AG04450 (cell line): ENCODE data around the gene TBX10. TPM values are rescaled to one million over a fixed set of nuclear protein-coding genes. Genes with fewer than 3 reads are reported as not detected.
"Not testable (repeated sequence)": the region's sequence is repeated elsewhere in the genome, so short reads cannot be mapped to it uniquely, and the experiment has no call there.

Experiments
- CTCF ChIA-PET: fragments of 300-600, 350-600 bp; formaldehyde crosslinking; extraction: SDS; loops from one replicate; lab custom pipeline; 2022; ENCODE audit warnings: antibody characterized with exemption, inconsistent platforms; lab: Charles Lee
- POLR2A ChIA-PET: fragments of 350-600 bp; formaldehyde crosslinking; extraction: SDS; loops from one replicate; lab custom pipeline; 2021; ENCODE audit warnings: antibody characterized with exemption, inconsistent platforms; lab: Yijun Ruan, JAX
- DNase-seq: peaks from one replicate; pipeline ENCODE4 v3.0.0-alpha.2; 2011; ENCODE audit warnings: low read depth, low spot score
- H3K27ac ChIP-seq: one replicate; pipeline ENCODE4 v1.5.1; 2012; ENCODE audit warnings: low read depth, low read length, control low read depth
- H3K27me3 ChIP-seq: one replicate; pipeline ENCODE4 v1.6.0; 2012; ENCODE audit warnings: low read length; ENCODE audit not compliant: control insufficient read depth, insufficient read depth
- H3K4me3 ChIP-seq: 2 replicates; pipeline ENCODE4 v1.5.1; 2011; ENCODE audit warnings: mild to moderate bottlenecking, low read depth, low read length, control low read depth
- H3K9me3 ChIP-seq: 2 replicates; pipeline ENCODE4 v1.5.1; 2012; ENCODE audit warnings: low read length; ENCODE audit not compliant: control insufficient read depth, insufficient read depth
- polyA plus RNA-seq: library from polyadenylated mRNA; depleted of rRNA; stranded (reverse); fragments of >200 nt; gene quantifications from 2 replicates; pipeline ENCODE4 v1.2.3, GENCODE V29; 2011
- TF ChIP-seq, protein P1 (sequence below): IDR thresholded peaks from 2 replicates; pipeline ENCODE4 v1.5.1; 2011; ENCODE audit warnings: low read depth, low read length, control low read depth, inconsistent platforms

Gene TBX10
- polyA plus RNA-seq, 1 experiment: not detected

DNA sequence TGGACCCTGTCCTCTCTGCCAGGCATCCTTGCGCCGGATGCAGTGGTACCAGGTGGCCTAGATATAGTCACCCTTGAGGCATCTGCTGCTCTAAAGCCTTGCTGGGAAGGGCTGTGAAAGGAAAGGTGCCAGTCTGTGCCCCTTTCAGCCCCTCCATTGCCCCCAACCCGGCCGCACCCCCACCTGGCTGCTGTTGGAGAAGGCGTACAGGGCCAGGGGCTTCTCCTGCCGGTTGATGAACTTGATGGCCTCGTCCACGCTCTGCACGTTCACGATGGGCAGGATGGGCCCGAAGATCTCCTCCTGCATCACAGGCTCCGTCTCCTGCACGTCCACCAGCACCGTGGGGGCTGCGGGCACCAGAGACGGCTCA is 24.6 kb upstream of the TBX10 start:
- H3K4me3 ChIP-seq: no peak overlapping the region
- no peak for DNase-seq
- H3K27ac ChIP-seq: no peak overlapping the region
- POLR2A ChIA-PET: no interaction called here
- H3K9me3 ChIP-seq: no peaks in the 10 kb centered on the region; the same call in 1 of the 2 replicates
- TF ChIP-seq, protein P1, sequence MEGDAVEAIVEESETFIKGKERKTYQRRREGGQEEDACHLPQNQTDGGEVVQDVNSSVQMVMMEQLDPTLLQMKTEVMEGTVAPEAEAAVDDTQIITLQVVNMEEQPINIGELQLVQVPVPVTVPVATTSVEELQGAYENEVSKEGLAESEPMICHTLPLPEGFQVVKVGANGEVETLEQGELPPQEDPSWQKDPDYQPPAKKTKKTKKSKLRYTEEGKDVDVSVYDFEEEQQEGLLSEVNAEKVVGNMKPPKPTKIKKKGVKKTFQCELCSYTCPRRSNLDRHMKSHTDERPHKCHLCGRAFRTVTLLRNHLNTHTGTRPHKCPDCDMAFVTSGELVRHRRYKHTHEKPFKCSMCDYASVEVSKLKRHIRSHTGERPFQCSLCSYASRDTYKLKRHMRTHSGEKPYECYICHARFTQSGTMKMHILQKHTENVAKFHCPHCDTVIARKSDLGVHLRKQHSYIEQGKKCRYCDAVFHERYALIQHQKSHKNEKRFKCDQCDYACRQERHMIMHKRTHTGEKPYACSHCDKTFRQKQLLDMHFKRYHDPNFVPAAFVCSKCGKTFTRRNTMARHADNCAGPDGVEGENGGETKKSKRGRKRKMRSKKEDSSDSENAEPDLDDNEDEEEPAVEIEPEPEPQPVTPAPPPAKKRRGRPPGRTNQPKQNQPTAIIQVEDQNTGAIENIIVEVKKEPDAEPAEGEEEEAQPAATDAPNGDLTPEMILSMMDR: no peak
- H3K27me3 ChIP-seq: peaks cover 12% of the 10 kb centered on the region
- CTCF ChIA-PET: no interaction called here

DNA sequence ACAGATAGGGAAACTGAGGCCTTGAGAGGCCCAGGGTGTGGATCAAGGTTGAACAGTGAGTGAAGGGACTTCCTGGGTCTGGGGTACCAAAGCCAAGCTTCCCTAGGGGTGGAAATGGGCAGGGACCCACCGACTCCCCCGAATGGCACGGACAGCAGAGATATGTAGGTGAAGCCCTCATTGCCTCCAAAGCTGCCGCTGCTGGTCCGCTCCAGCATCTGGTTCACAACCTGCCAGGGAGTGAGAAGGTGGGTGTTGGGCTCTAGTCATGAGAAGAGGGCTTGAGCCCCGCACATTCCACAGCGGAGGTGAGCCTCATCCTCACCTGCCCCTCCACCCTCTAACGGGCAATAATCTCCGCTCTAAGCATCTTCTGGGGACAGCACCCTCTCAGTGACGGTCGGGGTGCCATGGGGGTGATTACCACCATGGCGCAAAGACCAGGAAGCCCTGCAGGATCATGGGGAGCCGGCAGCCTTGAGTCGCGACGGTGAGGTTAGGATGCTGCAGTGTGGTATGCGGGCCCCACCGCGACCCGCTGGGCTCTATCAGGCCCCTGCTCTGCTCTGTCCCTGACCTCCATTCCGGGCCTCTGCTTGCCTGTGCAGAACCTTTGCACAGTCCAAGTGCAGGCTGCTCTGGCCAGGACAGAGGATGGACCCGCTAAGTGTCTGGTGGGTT is 24.1 kb upstream of the TBX10 start:
- no peak for DNase-seq
- Histone ChIP-seq H3K4me3 (no peak overlapping the region), H3K9me3 (no peaks in the 10 kb centered on the region; the same call in 1 of the 2 replicates), H3K27me3 (peaks cover 12% of the 10 kb centered on the region), H3K27ac (no peak overlapping the region)
- ChIA-PET CTCF (no interaction called here), POLR2A (no interaction called here)
- TF ChIP-seq, protein P1: no peak

DNA sequence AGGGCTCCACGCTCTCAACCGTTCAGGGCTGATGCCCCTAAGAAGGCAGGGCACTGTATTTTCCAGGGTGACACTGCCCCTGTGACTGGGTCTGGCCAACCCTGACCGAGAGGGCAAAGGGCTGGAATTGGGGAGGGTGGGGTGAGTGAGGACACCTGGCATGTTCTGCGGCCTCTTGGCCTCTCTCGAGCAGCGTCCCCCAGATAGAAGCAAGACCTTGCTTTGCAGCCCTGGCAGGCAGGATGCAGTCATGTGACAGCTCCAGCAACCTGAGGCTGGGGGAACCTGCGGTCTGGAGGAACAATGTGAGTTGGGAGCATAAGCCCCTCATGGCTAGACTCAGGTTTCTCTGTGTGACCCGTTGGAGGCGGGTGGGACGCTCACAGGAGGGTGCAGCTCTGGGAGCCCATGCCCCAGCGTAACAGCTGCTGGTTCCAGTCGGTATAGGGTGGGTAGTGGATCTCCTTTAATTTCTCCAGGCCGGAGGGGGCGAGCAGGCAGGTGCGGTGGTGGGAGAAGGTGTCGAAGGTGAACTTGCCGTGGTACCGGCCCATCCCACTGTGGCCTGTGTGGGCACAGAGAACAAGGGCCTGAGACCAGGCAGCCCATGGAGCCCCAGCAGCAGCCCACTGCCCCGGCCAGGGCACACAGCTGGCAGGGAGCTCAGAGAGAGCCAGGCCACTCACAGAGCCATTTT is 23.4 kb upstream of the TBX10 start:
- no peak for DNase-seq
- POLR2A ChIA-PET: no interaction called here
- TF ChIP-seq, protein P1: no peak

DNA sequence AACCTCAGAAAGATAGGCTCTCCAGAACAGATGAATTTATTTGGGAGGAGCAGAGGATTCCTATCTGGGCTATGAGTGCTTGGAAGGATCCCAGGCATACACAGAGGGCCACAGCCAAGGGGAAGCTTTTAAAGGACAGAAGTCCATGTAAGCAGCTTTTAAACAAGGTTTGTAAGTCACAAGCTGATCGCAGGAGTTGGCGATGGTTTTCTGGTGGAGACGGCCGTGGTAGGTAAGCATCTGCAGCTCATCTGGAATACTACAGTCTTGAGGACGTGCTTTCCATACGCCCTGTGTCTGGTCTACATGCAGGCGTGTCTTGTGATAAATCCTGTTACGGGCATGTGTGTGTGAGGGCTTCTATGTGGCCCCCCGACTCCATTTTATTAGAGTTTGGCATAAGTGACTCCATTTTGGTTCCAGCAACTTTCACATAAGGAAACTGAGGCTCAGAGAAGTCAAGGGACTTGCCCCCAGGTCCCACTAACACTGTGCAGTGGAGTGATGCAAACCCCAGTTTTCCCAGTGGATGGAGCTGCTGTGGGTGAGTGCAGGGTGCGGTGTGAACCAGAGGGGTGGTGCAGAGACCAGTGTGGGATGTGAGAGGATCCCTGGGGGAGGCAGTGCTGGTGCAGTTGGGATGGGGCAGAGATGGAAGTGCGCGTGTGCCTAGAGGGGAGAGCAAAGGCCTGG is 22.7 kb upstream of the TBX10 start:
- POLR2A ChIA-PET: no interaction called here
- H3K4me3 ChIP-seq: no peak overlapping the region
- no peak overlapping the region for H3K27ac ChIP-seq
- no peak for DNase-seq
- no peaks in the 10 kb centered on the region; the same call in 1 of the 2 replicates for H3K9me3 ChIP-seq
- peaks cover 12% of the 10 kb centered on the region for H3K27me3 ChIP-seq
- TF ChIP-seq, protein P1: no peak
- CTCF ChIA-PET: no interaction called here

More for the DNA sequence above, 23.4 kb upstream of the TBX10 start:
- H3K27me3 ChIP-seq: peaks cover 12% of the 10 kb centered on the region
- H3K27ac ChIP-seq: no peak overlapping the region
- CTCF ChIA-PET: no interaction called here
- no peaks in the 10 kb centered on the region; the same call in 1 of the 2 replicates for H3K9me3 ChIP-seq
- no peak overlapping the region for H3K4me3 ChIP-seq

DNA sequence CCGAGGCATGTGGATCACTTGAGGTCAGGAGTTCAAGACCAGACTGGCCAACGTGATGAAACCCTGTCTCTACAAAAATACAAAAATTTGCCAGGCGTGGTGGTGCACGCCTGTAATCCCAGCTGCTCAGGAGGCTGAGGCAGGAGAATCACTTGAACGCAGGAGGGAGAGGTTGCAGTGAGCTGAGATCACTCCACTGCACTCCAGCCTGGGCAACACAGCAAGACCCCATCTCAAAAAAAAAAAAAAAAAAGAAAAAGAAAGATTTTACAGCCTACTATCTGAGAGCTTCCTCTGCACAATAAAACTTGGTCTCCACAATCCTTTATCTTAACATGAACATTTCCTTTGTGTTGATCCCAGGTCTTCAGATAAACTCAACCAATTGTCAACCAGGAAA is 21.2 kb upstream of the TBX10 start:
- DNase-seq, H3K27ac ChIP-seq, POLR2A ChIA-PET, H3K4me3 ChIP-seq, H3K9me3 ChIP-seq: not testable (repeated sequence)
- H3K27me3 ChIP-seq: peaks cover 12% of the 10 kb centered on the region
- CTCF ChIA-PET: interaction anchor here (2.8 kb wide), 1 partner anchor 32 kb away, joined by 14 read pairs; the partner anchor contains the start of gene NUDT8

DNA sequence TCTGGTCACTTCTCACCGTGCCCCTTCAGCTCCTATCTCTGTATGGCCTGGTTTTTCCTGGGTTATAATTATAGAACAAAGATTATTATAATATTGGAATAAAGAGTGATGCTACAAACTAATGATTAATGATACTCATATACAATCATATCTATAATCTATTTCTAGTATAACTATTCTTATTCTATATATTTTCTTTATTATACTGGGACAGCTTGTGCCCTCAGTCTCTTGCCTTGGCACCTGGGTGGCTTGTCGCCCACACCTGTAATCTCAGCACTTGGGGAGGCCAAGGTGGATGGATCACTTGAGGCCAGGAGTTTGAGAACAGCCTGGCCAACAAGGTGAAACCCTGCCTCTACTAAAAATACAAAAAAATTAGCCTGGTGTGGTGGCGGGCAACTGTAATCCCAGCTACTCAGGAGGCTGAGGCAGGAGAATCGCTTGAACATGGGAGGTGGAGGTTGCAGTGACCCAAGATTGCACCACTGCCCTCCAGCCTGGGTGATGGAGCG is 20.1 kb upstream of the TBX10 start:
- H3K4me3 ChIP-seq, DNase-seq, POLR2A ChIA-PET, H3K27ac ChIP-seq, H3K9me3 ChIP-seq: not testable (repeated sequence)
- H3K27me3 ChIP-seq: peaks cover 12% of the 10 kb centered on the region
- CTCF ChIA-PET: interaction anchor here (0.6 to 2.8 kb wide), 5 partner anchors 9 to 31 kb away, joined by 3 to 14 read pairs (median 3); partner anchors contain the start of genes ACY3 and NUDT8
